Measurements from ENCODE around the gene TRAPPC14. TPM values are rescaled to one million over a fixed set of nuclear protein-coding genes. Genes with fewer than 3 reads are reported as not detected.

TRAPPC14 gene
- total and polyA plus RNA-seq, 2 donors from 2014 or later: 14.8 to 27.1 TPM

GRCh38 chr7:100106633-100107032 is 51.9 kb downstream of the TRAPPC14 start:
- Histone ChIP-seq H3K36me3 (ENCODE audit: control insufficient read depth in 2 of 3, insufficient read depth in 3 of 3, low read length in 3 of 3) (peaks cover 0 to 20% (median 7%) of the 10 kb centered on the region in 3 donors), H3K4me3 (ENCODE audit: low read length in 3 of 3) (no peak overlapping the region), H3K27me3 (ENCODE audit: control insufficient read depth, insufficient read depth, low read length) (no peaks in the 10 kb centered on the region), H3K9ac (ENCODE audit: low read length in 3 of 3) (no peak overlapping the region), H3K4me1 (ENCODE audit: control insufficient read depth in 2 of 3, insufficient read depth in 2 of 3, low read depth in 1 of 3, low read length in 3 of 3) (no peaks in the 10 kb centered on the region), H3K27ac (ENCODE audit: low read depth in 2 of 2, low read length in 2 of 2) (no peak overlapping the region), H3K9me3 (ENCODE audit: control insufficient read depth in 2 of 3, insufficient read depth in 1 of 3, low read length in 3 of 3) (no peaks in the 10 kb centered on the region)
- no peak for FAIRE-seq
- DNase-seq: peak in 1 of 5 donors; percentile 65
- intact Hi-C loops (cut with DNase I): no loop called here
- TF ChIP-seq CTCF (IDR thresholded peaks at IDR 0.05; ENCODE audit: borderline replicate concordance, extremely low read depth, insufficient read depth): no peak

GRCh38 chr7:100105534-100105933 is 53.0 kb downstream of the TRAPPC14 start:
- peaks cover 0 to 20% (median 2%) of the 10 kb centered on the region in 3 donors for H3K36me3 ChIP-seq (ENCODE audit: control insufficient read depth in 2 of 3, insufficient read depth in 3 of 3, low read length in 3 of 3)
- DNase-seq (no peak), FAIRE-seq (no peak)
- H3K4me1 ChIP-seq (ENCODE audit: control insufficient read depth in 2 of 3, insufficient read depth in 2 of 3, low read depth in 1 of 3, low read length in 3 of 3): no peaks in the 10 kb centered on the region
- no peak overlapping the region for H3K9ac ChIP-seq (ENCODE audit: low read length in 3 of 3)
- no peak for TF ChIP-seq CTCF (IDR thresholded peaks at IDR 0.05; ENCODE audit: borderline replicate concordance, extremely low read depth, insufficient read depth)
- intact Hi-C loops (cut with DNase I): no loop called here
- H3K9me3 ChIP-seq (ENCODE audit: control insufficient read depth in 2 of 3, insufficient read depth in 1 of 3, low read length in 3 of 3): no peaks in the 10 kb centered on the region
- H3K27ac ChIP-seq (ENCODE audit: low read depth in 2 of 2, low read length in 2 of 2): no peak overlapping the region
- no peaks in the 10 kb centered on the region for H3K27me3 ChIP-seq (ENCODE audit: control insufficient read depth, insufficient read depth, low read length)
- no peak overlapping the region for H3K4me3 ChIP-seq (ENCODE audit: low read length in 3 of 3)

Small RNAs within 50 kb of the gene (microRNA-seq; reads per million reads assigned to microRNA genes)
- gene MIR4658: not detected

Other genes starting within 250 kb of the TRAPPC14 start
- 30.9 TPM for gene TRIM4, start 239.2 kb downstream of the TRAPPC14 start, total RNA-seq
- gene TRIM4, start 239.2 kb downstream of the TRAPPC14 start, polyA plus RNA-seq (ENCODE audit: insufficient read depth, low read depth, low replicate concordance): 15.4 TPM
- not detected for gene GJC3, start 229.1 kb downstream of the TRAPPC14 start, total RNA-seq
- gene GJC3, start 229.1 kb downstream of the TRAPPC14 start, polyA plus RNA-seq (ENCODE audit: insufficient read depth, low read depth, low replicate concordance): 0.73 TPM
- 10.0 TPM for gene AZGP1, start 182.7 kb downstream of the TRAPPC14 start, total RNA-seq
- gene AZGP1, start 182.7 kb downstream of the TRAPPC14 start, polyA plus RNA-seq (ENCODE audit: insufficient read depth, low read depth, low replicate concordance): 198 TPM
- gene ZKSCAN1, start 143.1 kb downstream of the TRAPPC14 start, total RNA-seq: 76.6 TPM
- 7.7 TPM for gene ZKSCAN1, start 143.1 kb downstream of the TRAPPC14 start, polyA plus RNA-seq (ENCODE audit: insufficient read depth, low read depth, low replicate concordance)
- 12.4 TPM for gene ZSCAN21, start 108.9 kb downstream of the TRAPPC14 start, total RNA-seq
- 10.8 TPM for gene ZSCAN21, start 108.9 kb downstream of the TRAPPC14 start, polyA plus RNA-seq (ENCODE audit: insufficient read depth, low read depth, low replicate concordance)
- gene ZNF3, start 77.0 kb downstream of the TRAPPC14 start, total RNA-seq: 30.8 TPM
- 15.8 TPM for gene ZNF3, start 77.0 kb downstream of the TRAPPC14 start, polyA plus RNA-seq (ENCODE audit: insufficient read depth, low read depth, low replicate concordance)
- 89.1 TPM for gene COPS6, start 69.8 kb downstream of the TRAPPC14 start, total RNA-seq
- gene COPS6, start 69.8 kb downstream of the TRAPPC14 start, polyA plus RNA-seq (ENCODE audit: insufficient read depth, low read depth, low replicate concordance): 166 TPM
- gene MCM7, start 57.3 kb downstream of the TRAPPC14 start, total RNA-seq: 47.2 TPM
- gene MCM7, start 57.3 kb downstream of the TRAPPC14 start, polyA plus RNA-seq (ENCODE audit: insufficient read depth, low read depth, low replicate concordance): 21.0 TPM
- gene AP4M1, start 57.1 kb downstream of the TRAPPC14 start, total RNA-seq: 22.8 TPM
- 16.4 TPM for gene AP4M1, start 57.1 kb downstream of the TRAPPC14 start, polyA plus RNA-seq (ENCODE audit: insufficient read depth, low read depth, low replicate concordance)
- 62.7 TPM for gene TAF6, start 39.4 kb downstream of the TRAPPC14 start, total RNA-seq
- 41.3 TPM for gene TAF6, start 39.4 kb downstream of the TRAPPC14 start, polyA plus RNA-seq (ENCODE audit: insufficient read depth, low read depth, low replicate concordance)
- 11.6 TPM for gene CNPY4, start 39.1 kb downstream of the TRAPPC14 start, total RNA-seq
- 22.0 TPM for gene CNPY4, start 39.1 kb downstream of the TRAPPC14 start, polyA plus RNA-seq (ENCODE audit: insufficient read depth, low read depth, low replicate concordance)
- gene MBLAC1, start 31.8 kb downstream of the TRAPPC14 start, total RNA-seq: 2.4 TPM
- 3.7 TPM for gene MBLAC1, start 31.8 kb downstream of the TRAPPC14 start, polyA plus RNA-seq (ENCODE audit: insufficient read depth, low read depth, low replicate concordance)
- gene LAMTOR4, start 9.8 kb downstream of the TRAPPC14 start, total RNA-seq: 122 TPM
- gene LAMTOR4, start 9.8 kb downstream of the TRAPPC14 start, polyA plus RNA-seq (ENCODE audit: insufficient read depth, low read depth, low replicate concordance): 470 TPM
- 3.2 TPM for gene GAL3ST4, start 9.9 kb upstream of the TRAPPC14 start, total RNA-seq
- gene GAL3ST4, start 9.9 kb upstream of the TRAPPC14 start, polyA plus RNA-seq (ENCODE audit: insufficient read depth, low read depth, low replicate concordance): 1.2 TPM
- gene GPC2, start 18.7 kb upstream of the TRAPPC14 start, total RNA-seq: 1.8 TPM
- gene GPC2, start 18.7 kb upstream of the TRAPPC14 start, polyA plus RNA-seq (ENCODE audit: insufficient read depth, low read depth, low replicate concordance): 0.73 TPM
- 3.7 TPM for gene STAG3, start 19.2 kb upstream of the TRAPPC14 start, total RNA-seq
- 3.4 TPM for gene STAG3, start 19.2 kb upstream of the TRAPPC14 start, polyA plus RNA-seq (ENCODE audit: insufficient read depth, low read depth, low replicate concordance)
- 3.2 TPM for gene PVRIG, start 61.2 kb upstream of the TRAPPC14 start, total RNA-seq
- gene PVRIG, start 61.2 kb upstream of the TRAPPC14 start, polyA plus RNA-seq (ENCODE audit: insufficient read depth, low read depth, low replicate concordance): not detected
- not detected for gene SPDYE3, start 149.0 kb upstream of the TRAPPC14 start, total RNA-seq
- not detected for gene SPDYE3, start 149.0 kb upstream of the TRAPPC14 start, polyA plus RNA-seq (ENCODE audit: insufficient read depth, low read depth, low replicate concordance)
- gene PILRB, start 199.4 kb upstream of the TRAPPC14 start, total RNA-seq: 76.4 TPM
- gene PILRB, start 199.4 kb upstream of the TRAPPC14 start, polyA plus RNA-seq (ENCODE audit: insufficient read depth, low read depth, low replicate concordance): 45.0 TPM
- gene PILRA, start 214.8 kb upstream of the TRAPPC14 start, total RNA-seq: 18.8 TPM
- gene PILRA, start 214.8 kb upstream of the TRAPPC14 start, polyA plus RNA-seq (ENCODE audit: insufficient read depth, low read depth, low replicate concordance): 15.4 TPM

All from kidney (tissue), 14 donors.